SU-DHL-6 (cell line): Measurements from ENCODE around the gene ERAS.

Experiments
- H2AFZ ChIP-seq: fragments of 200-600 bp; sonication (generic); 2 replicates; pipeline ENCODE4 v1.6.1; 2014; ENCODE audit warnings: low read depth, mild to moderate bottlenecking, moderate library complexity, mixed read lengths, antibody characterized with exemption, low read length; ENCODE audit not compliant: severe bottlenecking
- H3F3A ChIP-seq: fragments of 200-600 bp; shearing (Covaris generic); 2 replicates; pipeline ENCODE4 v1.6.0; 2016; ENCODE audit warnings: antibody characterized with exemption, mild to moderate bottlenecking; ENCODE audit not compliant: insufficient read depth
- H3K27ac ChIP-seq: fragments of 200-600 bp; sonication (generic); 2 replicates; pipeline ENCODE4 v1.5.1; 2016; ENCODE audit warnings: low read depth, mild to moderate bottlenecking, low read length, moderate library complexity, mixed read lengths
- H3K27me3 ChIP-seq: fragments of 200-600 bp; sonication (generic), shearing (Covaris generic); 2 replicates; pipeline ENCODE4 v1.6.0; 2014; ENCODE audit warnings: mild to moderate bottlenecking, low read length
- H3K36me3 ChIP-seq: fragments of 200-600 bp; sonication (generic); 2 replicates; pipeline ENCODE4 v1.6.1; 2014; ENCODE audit warnings: mild to moderate bottlenecking, low read length, mixed read lengths
- H3K4me2 ChIP-seq: fragments of 300-600, 200-600 bp; shearing (Covaris generic), sonication (generic); 2 replicates; pipeline ENCODE4 v1.6.0; 2014; ENCODE audit warnings: low read length, low read depth, mild to moderate bottlenecking; ENCODE audit not compliant: poor library complexity, severe bottlenecking
- H3K4me3 ChIP-seq: fragments of 200-600 bp; sonication (generic); 2 replicates; pipeline ENCODE4 v1.5.1; 2014; ENCODE audit warnings: antibody characterized with exemption, low read length, mild to moderate bottlenecking, mixed read lengths; ENCODE audit not compliant: insufficient read depth, poor library complexity, severe bottlenecking
- H3K79me2 ChIP-seq: fragments of 200-600 bp; sonication (generic); 2 replicates; pipeline ENCODE4 v1.6.1; 2014; ENCODE audit warnings: mild to moderate bottlenecking, low read length, moderate library complexity; ENCODE audit not compliant: insufficient read depth
- H3K9ac ChIP-seq: fragments of 200-600 bp; sonication (generic); 2 replicates; pipeline ENCODE4 v1.7.0; 2014; ENCODE audit warnings: mild to moderate bottlenecking, low read length
- H3K9me2 ChIP-seq: fragments of 200-600 bp; sonication (generic); replicated peaks from 2 replicates; pipeline ENCODE4 v1.6.1; 2014; ENCODE audit warnings: low read length; ENCODE audit not compliant: insufficient read depth
- H3K9me3 ChIP-seq: fragments of 200-600 bp; sonication (generic); 2 replicates; pipeline ENCODE4 v1.6.1; 2014; ENCODE audit warnings: low read length, mixed read lengths; ENCODE audit not compliant: insufficient read depth
- H4K20me1 ChIP-seq: fragments of 200-600 bp; sonication (generic); 2 replicates; pipeline ENCODE4 v1.6.1; 2014; ENCODE audit warnings: low read depth, mild to moderate bottlenecking, antibody characterized with exemption, low read length, moderate library complexity, mixed read lengths
- CTCF ChIP-seq: fragments of 200-600 bp; sonication (generic); IDR thresholded peaks from one replicate; pipeline ENCODE4 v1.5.1; 2017; ENCODE audit warnings: antibody characterized with exemption, mild to moderate bottlenecking, low read length, moderate library complexity; ENCODE audit not compliant: insufficient read depth, poor library complexity, severe bottlenecking
- EZH2phosphoT487 ChIP-seq: fragments of 200-600 bp; sonication (generic), shearing (Covaris generic); conservative IDR thresholded peaks from 2 replicates; pipeline ENCODE4 v1.6.1; 2018; ENCODE audit warnings: mild to moderate bottlenecking, antibody characterized with exemption, low read length, moderate library complexity, mixed read lengths

ERAS gene

GRCh38 chrX:48826135-48826875 lies at the start of gene ERAS:
ERAS (plus strand) TSS chrX:48826513; CDS start chrX:48829124, 2,611 bp downstream.
- Histone ChIP-seq H3K9me3 (no peaks in the 10 kb centered on the region), H4K20me1 (no peaks in the 10 kb centered on the region), H3K4me3 (no peak within 1 kb of the TSS), H3F3A (no peaks in the 10 kb centered on the region), H3K79me2 (no peaks in the 10 kb centered on the region), H3K27me3 (no peaks in the 10 kb centered on the region), H3K9ac (no peak within 1 kb of the TSS), H3K4me2 (no peak within 1 kb of the TSS), H3K9me2 (no peaks in the 10 kb centered on the region), H2AFZ (no peak within 1 kb of the TSS), H3K27ac (no peak within 1 kb of the TSS), H3K36me3 (no peaks in the 10 kb centered on the region)
- TF ChIP-seq CTCF, result no peak
- no peak for TF ChIP-seq EZH2phosphoT487

GRCh38 chrX:48776818-48777439 lies 49.4 kb upstream of the ERAS start:
- H3K27me3 ChIP-seq, result no peaks in the 10 kb centered on the region
- H3K9me3 ChIP-seq, result no peaks in the 10 kb centered on the region
- H3K79me2 ChIP-seq, result no peaks in the 10 kb centered on the region
- H3K27ac ChIP-seq, result no peak overlapping the region
- TF ChIP-seq EZH2phosphoT487 (no peak), CTCF (no peak)
- H3K4me2 ChIP-seq, result no peak overlapping the region
- H3K9me2 ChIP-seq, result no peaks in the 10 kb centered on the region
- no peaks in the 10 kb centered on the region for H4K20me1 ChIP-seq
- H3K4me3 ChIP-seq, result no peak overlapping the region
- H3K9ac ChIP-seq, result no peak overlapping the region
- H2AFZ ChIP-seq, result no peak overlapping the region
- no peaks in the 10 kb centered on the region for H3F3A ChIP-seq
- no peaks in the 10 kb centered on the region for H3K36me3 ChIP-seq

- no peak overlapping the region for H3K4me2 ChIP-seq
- no peaks in the 10 kb centered on the region for H3K9me2 ChIP-seq
- H3K4me3 ChIP-seq, result no peak overlapping the region
- H4K20me1 ChIP-seq, result no peaks in the 10 kb centered on the region
- H3K9ac ChIP-seq, result no peak overlapping the region
- no peak overlapping the region for H2AFZ ChIP-seq
- no peaks in the 10 kb centered on the region for H3K36me3 ChIP-seq
- no peak overlapping the region for H3K27ac ChIP-seq
- H3K27me3 ChIP-seq, result no peaks in the 10 kb centered on the region
- H3K9me3 ChIP-seq, result no peaks in the 10 kb centered on the region
- no peaks in the 10 kb centered on the region for H3K79me2 ChIP-seq
- TF ChIP-seq CTCF (no peak), EZH2phosphoT487 (no peak)
- no peaks in the 10 kb centered on the region for H3F3A ChIP-seq
Measured at GRCh38 chrX:48779399-48779798, 46.9 kb upstream of the ERAS start.
